HG03439 (cell line): ENCODE measurements around the gene CRACR2A.

ENCODE experiments used
- ATAC-seq: cut with Tn5 transposase; IDR thresholded peaks from one replicate; pipeline ENCODE4 v1.9.1; 2021; ENCODE audit warnings: mild to moderate bottlenecking, moderate library complexity; ENCODE audit not compliant: unreplicated experiment

Gene CRACR2A

GRCh38 chr12:3692616-3693365, 60.1 kb downstream of the CRACR2A start:
- ATAC-seq: no peak

DNA sequence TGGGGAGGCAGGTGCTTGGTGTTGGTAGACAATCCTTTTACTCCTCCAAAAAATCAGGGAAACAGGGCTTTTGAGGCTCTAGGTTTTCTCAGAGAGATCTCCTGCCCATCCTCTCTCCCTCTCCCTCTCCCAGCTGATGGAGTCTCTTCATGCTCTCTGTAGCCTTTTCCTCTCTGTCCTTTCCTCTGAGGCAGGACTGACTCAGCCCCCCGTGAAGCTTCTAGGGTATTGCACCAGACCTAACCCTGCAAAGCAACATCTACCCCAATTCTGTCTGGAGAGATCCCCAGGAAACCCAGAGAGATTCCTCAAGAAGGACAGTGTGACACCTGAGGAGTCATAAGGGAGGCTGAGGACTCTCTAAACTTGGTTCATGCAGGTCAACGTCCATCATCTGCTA, 66.4 kb downstream of the CRACR2A start:
- ATAC-seq: no peak

- ATAC-seq: no peak
Observed at GRCh38 chr12:3685830-3686229, 67.1 kb downstream of the CRACR2A start.

DNA sequence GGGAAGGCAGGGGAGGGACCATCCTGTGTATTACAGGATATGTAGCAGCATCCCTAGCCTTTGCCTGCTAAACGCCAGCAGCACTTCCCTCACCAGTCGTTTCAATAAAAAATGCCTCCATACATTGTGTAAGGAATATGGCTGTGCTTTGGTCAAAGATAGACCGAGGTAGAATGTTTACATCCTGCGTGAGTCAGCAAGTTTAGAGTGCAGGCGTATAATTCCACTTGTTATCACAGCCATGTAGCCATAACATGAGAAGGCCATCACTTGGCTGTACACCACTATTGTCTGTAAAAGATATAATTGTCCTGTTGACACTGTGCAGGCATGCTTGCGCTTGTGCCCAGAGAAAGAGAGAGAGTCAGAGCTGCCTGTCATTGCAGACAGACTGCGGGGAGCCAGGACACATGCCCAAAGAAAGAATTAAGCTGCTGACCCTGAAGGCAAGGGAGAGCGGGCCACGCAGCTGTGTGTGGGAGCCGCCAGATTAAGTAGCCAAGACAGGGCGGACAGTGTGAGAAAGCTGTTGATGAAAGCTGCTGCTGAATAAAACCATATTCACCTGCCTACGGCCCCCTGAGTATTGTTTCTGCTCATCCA, 68.4 kb downstream of the CRACR2A start:
- no peak for ATAC-seq

DNA sequence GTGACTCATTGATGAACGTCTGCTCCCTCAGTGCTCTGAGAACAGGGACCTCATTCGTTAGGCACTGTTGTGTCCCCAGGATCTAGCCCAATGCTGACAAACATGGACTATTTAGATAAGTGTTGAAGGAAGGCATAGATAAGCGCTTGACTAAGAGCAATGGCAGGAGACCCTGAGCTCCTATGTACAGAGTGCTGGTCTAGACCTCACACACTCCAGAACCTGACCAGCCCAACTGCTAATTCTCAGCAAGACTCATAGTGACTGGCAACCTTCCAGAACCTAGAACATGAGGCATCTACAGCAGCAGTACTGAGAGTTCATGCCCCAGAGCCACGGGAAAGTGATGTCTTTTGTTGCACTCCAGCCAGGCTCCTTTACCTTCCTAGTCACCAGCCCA, 69.2 kb downstream of the CRACR2A start:
- ATAC-seq: no peak

DNA sequence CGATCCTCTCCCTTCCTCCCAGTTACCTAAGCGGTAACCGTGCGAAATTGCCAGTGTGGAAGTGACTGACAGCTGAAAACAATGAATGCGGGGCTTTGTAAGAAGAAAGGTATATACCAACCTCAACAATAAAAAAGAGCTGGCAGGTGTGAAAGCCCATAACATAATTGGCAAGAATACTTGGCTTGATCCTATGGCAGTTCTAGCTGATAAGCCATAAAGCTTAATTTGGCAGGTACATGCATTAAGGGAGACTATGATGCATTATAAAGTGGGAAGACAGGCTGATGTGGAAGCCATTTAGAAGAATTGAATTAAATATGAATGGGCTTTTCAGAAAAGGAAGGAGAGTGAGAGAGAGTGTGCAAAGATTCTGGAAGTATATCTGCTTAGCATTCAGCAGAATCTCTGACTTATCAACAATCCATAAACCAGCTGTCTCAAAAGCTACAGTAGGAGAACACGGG, 71.3 kb downstream of the CRACR2A start:
- no peak for ATAC-seq

DNA sequence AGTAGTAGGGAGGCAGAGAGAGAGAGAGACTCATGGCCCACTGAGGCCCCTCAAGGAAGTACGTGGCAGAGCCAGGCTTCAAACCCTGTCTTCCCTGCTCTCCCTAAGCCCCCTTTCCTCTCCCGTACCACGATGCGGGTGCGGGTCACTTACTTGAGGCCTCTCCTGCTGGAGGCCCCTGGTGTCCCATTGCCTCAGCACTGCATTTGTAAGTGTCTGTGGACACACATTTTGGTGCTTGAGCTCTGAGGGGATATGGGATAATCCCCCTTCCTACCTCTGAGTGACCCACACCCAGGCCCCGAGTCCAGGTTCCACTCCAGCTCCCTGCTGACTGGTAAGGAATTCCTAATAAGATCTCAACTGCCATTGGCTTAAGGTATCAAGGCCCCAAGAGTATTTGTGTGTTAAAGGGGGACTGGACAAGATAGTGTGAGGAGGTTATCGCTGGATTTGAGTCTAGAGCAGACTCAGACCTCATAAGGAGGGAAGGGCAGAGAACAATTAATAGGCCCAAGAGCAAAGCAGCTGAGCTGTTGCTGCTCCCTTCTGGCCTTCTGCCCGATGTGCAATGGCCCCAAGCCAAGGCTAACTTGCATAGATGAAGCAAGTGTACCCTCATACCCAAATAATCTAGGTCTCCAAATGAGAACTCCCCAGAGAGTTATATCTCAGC, 71.9 kb downstream of the CRACR2A start:
- no peak for ATAC-seq

DNA sequence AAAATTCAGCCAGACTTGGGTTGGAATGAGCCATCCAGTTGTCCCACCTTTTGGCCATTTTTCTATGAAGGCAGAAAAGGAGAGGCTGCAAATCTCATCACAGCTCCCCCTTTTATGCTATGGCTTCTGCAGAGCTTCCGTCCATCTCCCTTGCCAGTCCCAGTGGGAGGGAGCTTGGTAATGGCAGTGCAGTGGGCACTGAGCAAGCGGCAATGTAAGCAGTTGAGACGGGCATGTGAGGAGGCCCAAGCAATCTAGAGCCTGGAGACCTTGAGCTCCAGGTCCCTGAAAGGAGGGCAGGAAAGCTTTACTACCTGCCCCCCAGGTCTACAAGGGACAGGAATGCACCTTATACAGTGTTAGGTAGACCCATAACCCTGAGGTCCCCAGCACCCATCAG, 73.1 kb downstream of the CRACR2A start:
- ATAC-seq: no peak

- no peak for ATAC-seq
Observed at GRCh38 chr12:3677609-3678008, 75.3 kb downstream of the CRACR2A start.

GRCh38 chr12:3673981-3674708, 78.8 kb downstream of the CRACR2A start:
- ATAC-seq: no peak

- ATAC-seq: no peak
Observed at GRCh38 chr12:3672113-3672509, 80.8 kb downstream of the CRACR2A start.

GRCh38 chr12:3671330-3672112, 81.4 kb downstream of the CRACR2A start:
- no peak for ATAC-seq

GRCh38 chr12:3670083-3670620, 82.8 kb downstream of the CRACR2A start:
- no peak for ATAC-seq

GRCh38 chr12:3669594-3669993, 83.3 kb downstream of the CRACR2A start:
- no peak for ATAC-seq

- no peak for ATAC-seq
Observed at GRCh38 chr12:3668479-3669165, 84.3 kb downstream of the CRACR2A start.

GRCh38 chr12:3667485-3667884, 85.4 kb downstream of the CRACR2A start:
- no peak for ATAC-seq

DNA sequence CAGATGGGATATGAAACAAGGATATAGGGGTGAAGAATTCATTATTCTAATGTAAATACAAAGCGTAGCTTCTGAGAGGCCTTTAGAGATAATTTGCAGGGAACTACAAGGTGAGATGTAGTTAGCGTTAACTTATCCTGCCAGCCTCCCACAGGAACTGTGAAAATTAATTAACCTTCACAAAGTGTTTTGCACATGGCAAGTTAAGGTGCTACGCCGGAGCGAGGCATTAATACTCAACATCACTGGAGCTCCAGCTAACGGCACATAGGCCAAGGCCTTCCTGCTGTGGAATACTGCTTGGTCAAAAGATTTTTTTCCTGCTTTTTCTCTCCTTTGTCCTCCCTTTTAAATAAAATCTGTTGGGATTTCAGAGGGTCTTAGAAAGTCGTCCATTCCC, 86.5 kb downstream of the CRACR2A start:
- ATAC-seq: no peak

- no peak for ATAC-seq
Observed at GRCh38 chr12:3662521-3662921, 90.4 kb downstream of the CRACR2A start.

- no peak for ATAC-seq
Observed at GRCh38 chr12:3661028-3661427, 91.9 kb downstream of the CRACR2A start.
